GM06990 (cell line): ENCODE results near the gene NOL6.

Experiments
- DNase-seq: peaks from one replicate; pipeline ENCODE4 v3.0.0-alpha.2; 2011; ENCODE audit not compliant: insufficient read length; ENCODE audit errors: extremely low read depth
- H3K27me3 ChIP-seq: replicated peaks from 2 replicates; pipeline ENCODE4 v1.6.0; 2011; ENCODE audit warnings: low read length; ENCODE audit not compliant: control insufficient read depth, insufficient read depth
- H3K36me3 ChIP-seq: 2 replicates; pipeline ENCODE4 v1.5.1; 2011; ENCODE audit warnings: low read length; ENCODE audit not compliant: control insufficient read depth, insufficient read depth
- H3K4me3 ChIP-seq: replicated peaks from 2 replicates; pipeline ENCODE4 v1.5.1; 2011; ENCODE audit warnings: low read depth, mild to moderate bottlenecking, control low read depth, low read length
- TF ChIP-seq, protein P1 (sequence below): IDR thresholded peaks from 2 replicates; pipeline ENCODE4 v1.5.1; 2011; ENCODE audit warnings: low read length, control low read depth, mild to moderate bottlenecking, inconsistent platforms; ENCODE audit not compliant: insufficient read depth, poor library complexity, severe bottlenecking

The NOL6 gene

DNA sequence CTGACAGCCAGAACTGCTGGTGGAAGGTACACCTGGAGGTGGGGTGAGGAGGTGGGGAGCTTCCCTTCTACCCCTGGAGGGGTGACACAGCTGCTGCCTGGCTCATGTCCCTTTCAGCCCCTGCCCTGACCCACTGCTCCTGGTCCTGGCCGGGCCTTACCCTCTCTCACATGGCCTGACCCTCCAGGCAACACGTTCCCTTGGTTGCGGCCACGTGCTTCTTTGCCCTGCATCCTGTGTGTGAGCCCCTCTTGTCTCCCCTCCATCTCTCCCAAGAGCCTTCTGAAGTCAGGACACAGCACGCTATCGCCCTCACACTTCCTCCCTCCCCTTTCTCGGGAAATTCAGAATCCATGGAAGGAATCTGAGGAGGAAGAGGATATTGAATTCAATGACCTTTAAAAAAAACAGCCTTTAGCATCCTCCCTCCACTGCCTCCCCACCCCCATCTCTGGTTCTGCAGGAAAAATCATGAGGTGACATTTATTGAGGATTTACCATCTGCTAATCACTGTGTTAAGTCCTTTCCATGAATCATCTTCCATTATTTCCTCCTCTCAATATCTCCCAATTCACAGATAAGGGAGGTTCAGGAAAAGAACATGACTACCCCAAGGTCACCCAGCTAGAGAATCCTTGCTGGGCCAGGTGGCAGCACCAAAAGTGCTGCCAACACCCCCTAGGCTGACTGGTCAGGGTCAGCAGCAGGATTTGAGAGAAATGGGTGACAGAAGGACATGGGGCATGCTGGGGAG, 34.6 kb downstream of the NOL6 start:
- TF ChIP-seq, protein P1, sequence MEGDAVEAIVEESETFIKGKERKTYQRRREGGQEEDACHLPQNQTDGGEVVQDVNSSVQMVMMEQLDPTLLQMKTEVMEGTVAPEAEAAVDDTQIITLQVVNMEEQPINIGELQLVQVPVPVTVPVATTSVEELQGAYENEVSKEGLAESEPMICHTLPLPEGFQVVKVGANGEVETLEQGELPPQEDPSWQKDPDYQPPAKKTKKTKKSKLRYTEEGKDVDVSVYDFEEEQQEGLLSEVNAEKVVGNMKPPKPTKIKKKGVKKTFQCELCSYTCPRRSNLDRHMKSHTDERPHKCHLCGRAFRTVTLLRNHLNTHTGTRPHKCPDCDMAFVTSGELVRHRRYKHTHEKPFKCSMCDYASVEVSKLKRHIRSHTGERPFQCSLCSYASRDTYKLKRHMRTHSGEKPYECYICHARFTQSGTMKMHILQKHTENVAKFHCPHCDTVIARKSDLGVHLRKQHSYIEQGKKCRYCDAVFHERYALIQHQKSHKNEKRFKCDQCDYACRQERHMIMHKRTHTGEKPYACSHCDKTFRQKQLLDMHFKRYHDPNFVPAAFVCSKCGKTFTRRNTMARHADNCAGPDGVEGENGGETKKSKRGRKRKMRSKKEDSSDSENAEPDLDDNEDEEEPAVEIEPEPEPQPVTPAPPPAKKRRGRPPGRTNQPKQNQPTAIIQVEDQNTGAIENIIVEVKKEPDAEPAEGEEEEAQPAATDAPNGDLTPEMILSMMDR: no peak
- no peak for DNase-seq

DNA sequence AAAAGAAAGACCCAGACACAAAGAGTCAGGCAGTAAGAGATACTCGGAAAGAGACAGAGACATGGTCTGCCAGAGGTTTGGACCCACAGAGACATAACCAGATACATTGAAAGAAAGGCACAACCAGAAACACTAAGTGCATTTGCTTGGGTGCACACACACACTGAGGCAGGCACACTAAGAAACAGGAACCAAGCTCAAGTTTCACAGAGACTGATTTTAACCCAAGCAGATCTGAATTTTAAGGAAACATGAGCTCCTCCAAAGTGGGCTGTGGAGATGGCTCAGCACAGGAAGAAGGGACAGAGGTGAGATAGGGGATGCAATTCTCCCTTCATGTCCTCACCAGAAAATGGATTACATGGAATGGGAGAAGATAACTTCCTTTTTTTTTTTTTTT, 35.8 kb downstream of the NOL6 start:
- Histone ChIP-seq H3K27me3 (peaks cover 1% of the 10 kb centered on the region; the same call in 1 of the 2 replicates), H3K36me3 (no peaks in the 10 kb centered on the region), H3K4me3 (no peak overlapping the region)
- DNase-seq: no peak
- TF ChIP-seq, protein P1: no peak

More for the DNA sequence above, 34.6 kb downstream of the NOL6 start:
- peaks cover 1% of the 10 kb centered on the region; the same call in 1 of the 2 replicates for H3K27me3 ChIP-seq
- no peak overlapping the region for H3K4me3 ChIP-seq
- no peaks in the 10 kb centered on the region for H3K36me3 ChIP-seq

DNA sequence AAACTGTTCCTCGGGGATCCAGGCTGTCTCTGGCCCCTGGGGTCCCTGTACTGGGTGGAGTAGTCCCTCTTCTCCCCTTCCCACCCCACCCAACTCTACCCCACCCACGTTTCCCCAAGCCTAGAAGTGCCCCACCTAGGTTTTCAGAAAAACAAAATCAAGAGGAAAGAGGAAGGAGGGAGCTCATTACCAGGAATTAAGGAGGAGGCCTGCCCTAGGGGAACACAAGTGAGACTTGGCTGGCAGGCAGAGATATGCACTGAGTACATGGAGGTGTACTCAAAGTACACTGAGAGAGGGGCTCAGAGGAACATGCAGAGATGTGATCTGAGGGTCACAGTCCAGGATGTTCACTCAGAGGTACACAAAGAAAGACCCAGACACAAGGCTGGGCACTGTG, 36.5 kb downstream of the NOL6 start:
- DNase-seq: no peak
- TF ChIP-seq, protein P1: no peak
- Histone ChIP-seq H3K4me3 (no peak overlapping the region), H3K27me3 (peaks cover 1% of the 10 kb centered on the region; the same call in 1 of the 2 replicates), H3K36me3 (no peaks in the 10 kb centered on the region)

DNA sequence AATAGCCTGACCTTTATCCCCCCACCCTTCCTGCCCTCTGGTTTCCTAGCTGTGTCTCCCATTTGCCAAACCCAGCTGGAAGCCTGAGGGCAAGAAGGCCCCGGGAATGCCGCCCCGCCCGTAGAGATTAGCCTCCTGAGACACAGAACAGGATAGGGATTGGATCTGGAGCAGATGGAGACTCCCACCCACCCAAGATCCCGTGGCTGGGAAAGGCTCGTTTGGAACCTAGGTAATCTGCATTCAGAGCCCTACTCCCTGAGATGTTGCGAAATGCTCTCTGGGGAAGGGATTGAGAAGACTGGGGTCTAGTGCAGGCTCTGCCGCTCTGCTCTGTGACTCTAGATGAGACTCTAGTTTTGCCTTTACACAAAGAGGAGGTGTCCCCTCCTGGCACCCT, 37.3 kb downstream of the NOL6 start:
- TF ChIP-seq, protein P1: no peak
- Histone ChIP-seq H3K4me3 (no peak overlapping the region), H3K27me3 (peaks cover 1% of the 10 kb centered on the region; the same call in 1 of the 2 replicates), H3K36me3 (no peaks in the 10 kb centered on the region)
- DNase-seq: no peak

DNA sequence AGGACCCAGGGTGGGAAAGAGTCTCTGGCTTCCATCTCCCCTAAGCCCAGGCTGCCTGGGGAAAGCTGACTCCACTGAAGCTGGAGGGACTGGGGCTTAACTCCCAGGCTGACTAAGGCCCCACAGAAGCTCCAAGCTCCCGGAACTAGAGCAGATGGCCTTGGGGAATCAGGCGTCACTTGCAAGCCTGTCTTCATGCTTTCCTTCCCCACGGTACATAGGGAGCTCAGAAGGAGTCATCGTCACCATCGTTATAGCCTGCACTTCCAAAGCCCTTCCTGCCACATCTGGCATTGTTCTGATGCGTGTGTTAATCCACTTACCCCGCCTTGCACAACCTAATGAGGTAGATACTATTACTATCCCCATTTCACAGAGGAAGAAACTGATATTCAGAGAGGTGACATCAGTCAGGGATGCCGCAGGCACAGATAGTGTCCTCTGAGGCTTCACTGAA, 37.9 kb downstream of the NOL6 start:
- no peak for DNase-seq
- TF ChIP-seq, protein P1: no peak
- H3K27me3 ChIP-seq: peaks cover 3% of the 10 kb centered on the region
- no peaks in the 10 kb centered on the region for H3K36me3 ChIP-seq
- H3K4me3 ChIP-seq: no peak overlapping the region
